GM06990 (cell line): ENCODE measurements around the gene PLPP4.
A peak's percentile ranks its signal among the peaks of the same experiment; 100 is the strongest.

Experiments used
- DNase-seq: peaks from one replicate; pipeline ENCODE4 v3.0.0-alpha.2; 2011; ENCODE audit not compliant: insufficient read length; ENCODE audit errors: extremely low read depth
- H3K27me3 ChIP-seq: replicated peaks from 2 replicates; pipeline ENCODE4 v1.6.0; 2011; ENCODE audit warnings: low read length; ENCODE audit not compliant: control insufficient read depth, insufficient read depth
- H3K36me3 ChIP-seq: 2 replicates; pipeline ENCODE4 v1.5.1; 2011; ENCODE audit warnings: low read length; ENCODE audit not compliant: control insufficient read depth, insufficient read depth
- H3K4me3 ChIP-seq: replicated peaks from 2 replicates; pipeline ENCODE4 v1.5.1; 2011; ENCODE audit warnings: low read depth, mild to moderate bottlenecking, control low read depth, low read length
- TF ChIP-seq, protein P1 (sequence below): IDR thresholded peaks from 2 replicates; pipeline ENCODE4 v1.5.1; 2011; ENCODE audit warnings: low read length, control low read depth, mild to moderate bottlenecking, inconsistent platforms; ENCODE audit not compliant: insufficient read depth, poor library complexity, severe bottlenecking

The PLPP4 gene

GRCh38 chr10:120421250-120421649, 35.8 kb upstream of the PLPP4 start:
- Histone ChIP-seq H3K36me3 (no peaks in the 10 kb centered on the region), H3K4me3 (no peak overlapping the region), H3K27me3 (no peaks in the 10 kb centered on the region)
- TF ChIP-seq, protein P1, sequence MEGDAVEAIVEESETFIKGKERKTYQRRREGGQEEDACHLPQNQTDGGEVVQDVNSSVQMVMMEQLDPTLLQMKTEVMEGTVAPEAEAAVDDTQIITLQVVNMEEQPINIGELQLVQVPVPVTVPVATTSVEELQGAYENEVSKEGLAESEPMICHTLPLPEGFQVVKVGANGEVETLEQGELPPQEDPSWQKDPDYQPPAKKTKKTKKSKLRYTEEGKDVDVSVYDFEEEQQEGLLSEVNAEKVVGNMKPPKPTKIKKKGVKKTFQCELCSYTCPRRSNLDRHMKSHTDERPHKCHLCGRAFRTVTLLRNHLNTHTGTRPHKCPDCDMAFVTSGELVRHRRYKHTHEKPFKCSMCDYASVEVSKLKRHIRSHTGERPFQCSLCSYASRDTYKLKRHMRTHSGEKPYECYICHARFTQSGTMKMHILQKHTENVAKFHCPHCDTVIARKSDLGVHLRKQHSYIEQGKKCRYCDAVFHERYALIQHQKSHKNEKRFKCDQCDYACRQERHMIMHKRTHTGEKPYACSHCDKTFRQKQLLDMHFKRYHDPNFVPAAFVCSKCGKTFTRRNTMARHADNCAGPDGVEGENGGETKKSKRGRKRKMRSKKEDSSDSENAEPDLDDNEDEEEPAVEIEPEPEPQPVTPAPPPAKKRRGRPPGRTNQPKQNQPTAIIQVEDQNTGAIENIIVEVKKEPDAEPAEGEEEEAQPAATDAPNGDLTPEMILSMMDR: no peak
- DNase-seq: no peak

- no peaks in the 10 kb centered on the region for H3K36me3 ChIP-seq
- TF ChIP-seq, protein P1: no peak
- no peak overlapping the region for H3K4me3 ChIP-seq
- H3K27me3 ChIP-seq: no peaks in the 10 kb centered on the region
- no peak for DNase-seq
Measured at GRCh38 chr10:120422457-120422856, 34.6 kb upstream of the PLPP4 start.

DNA sequence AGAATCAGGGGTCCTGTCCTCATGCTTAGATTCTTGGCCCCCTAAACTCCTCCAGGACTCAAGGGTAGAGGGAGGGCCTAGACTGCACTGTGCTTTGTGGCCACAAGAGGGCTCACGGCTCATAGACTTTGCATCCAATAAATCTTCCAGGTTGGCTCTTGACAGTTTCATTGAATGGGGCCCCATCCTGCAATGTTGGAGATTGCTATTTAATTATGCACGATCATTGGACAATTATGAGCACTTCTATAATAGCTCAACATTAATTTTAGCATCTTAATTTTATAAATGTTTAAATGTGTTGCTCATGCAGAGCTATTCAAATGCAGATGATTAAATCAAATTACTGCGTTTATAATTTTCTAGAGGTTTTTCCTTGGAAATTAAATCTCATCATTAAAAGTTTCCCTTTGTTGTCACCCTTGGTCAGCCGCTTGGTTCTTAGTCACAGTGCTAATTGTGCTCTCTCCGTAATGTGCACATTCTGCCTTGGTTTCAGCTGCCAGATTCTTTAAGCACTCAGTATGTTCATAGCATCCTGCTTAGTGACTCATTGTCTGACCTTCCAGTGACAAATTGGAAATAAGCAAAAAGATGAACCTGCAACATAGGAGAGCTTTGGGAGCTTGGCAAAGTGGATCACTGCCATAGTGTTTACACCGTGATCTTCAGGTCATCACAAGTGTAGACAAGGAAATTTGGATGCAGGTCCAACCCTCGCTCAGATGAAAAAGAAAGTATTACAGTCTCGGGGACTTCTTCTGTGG, 33.4 kb upstream of the PLPP4 start:
- Histone ChIP-seq H3K4me3 (no peak overlapping the region), H3K27me3 (no peaks in the 10 kb centered on the region), H3K36me3 (no peaks in the 10 kb centered on the region)
- TF ChIP-seq, protein P1: peak; percentile 95
- no peak for DNase-seq

DNA sequence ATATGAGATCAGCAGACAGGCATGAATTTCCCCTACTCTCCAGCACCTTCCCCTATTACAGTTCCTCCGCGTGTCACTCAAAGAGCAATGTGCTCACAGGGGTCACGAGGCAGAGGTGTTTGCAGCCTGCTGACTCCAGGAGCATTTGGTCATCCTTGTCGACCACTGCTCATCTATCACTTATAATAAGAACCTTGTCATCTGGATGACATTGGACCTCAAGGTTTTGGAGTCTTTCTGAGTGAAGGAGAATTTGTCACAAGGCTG, 32.9 kb upstream of the PLPP4 start:
- Histone ChIP-seq H3K4me3 (no peak overlapping the region), H3K36me3 (no peaks in the 10 kb centered on the region), H3K27me3 (no peaks in the 10 kb centered on the region)
- DNase-seq: no peak
- TF ChIP-seq, protein P1: no peak

GRCh38 chr10:120426306-120426705, 30.7 kb upstream of the PLPP4 start:
- TF ChIP-seq, protein P1: no peak
- no peak for DNase-seq
- no peak overlapping the region for H3K4me3 ChIP-seq
- H3K27me3 ChIP-seq: no peaks in the 10 kb centered on the region; the same call in none of the 2 replicates
- no peaks in the 10 kb centered on the region for H3K36me3 ChIP-seq

- DNase-seq: no peak
- TF ChIP-seq, protein P1: no peak
- Histone ChIP-seq H3K36me3 (no peaks in the 10 kb centered on the region), H3K4me3 (no peak overlapping the region), H3K27me3 (no peaks in the 10 kb centered on the region; the same call in none of the 2 replicates)
Measured at GRCh38 chr10:120428754-120429153, 28.3 kb upstream of the PLPP4 start.
